ENCODE data around the gene OTULIN. TPM values are rescaled to one million over a fixed set of nuclear protein-coding genes. Genes with fewer than 3 reads are reported as not detected.

OTULIN gene
- total and polyA plus RNA-seq, 11 donors = 7.6 to 42.0 (median 27.1) TPM

DNA sequence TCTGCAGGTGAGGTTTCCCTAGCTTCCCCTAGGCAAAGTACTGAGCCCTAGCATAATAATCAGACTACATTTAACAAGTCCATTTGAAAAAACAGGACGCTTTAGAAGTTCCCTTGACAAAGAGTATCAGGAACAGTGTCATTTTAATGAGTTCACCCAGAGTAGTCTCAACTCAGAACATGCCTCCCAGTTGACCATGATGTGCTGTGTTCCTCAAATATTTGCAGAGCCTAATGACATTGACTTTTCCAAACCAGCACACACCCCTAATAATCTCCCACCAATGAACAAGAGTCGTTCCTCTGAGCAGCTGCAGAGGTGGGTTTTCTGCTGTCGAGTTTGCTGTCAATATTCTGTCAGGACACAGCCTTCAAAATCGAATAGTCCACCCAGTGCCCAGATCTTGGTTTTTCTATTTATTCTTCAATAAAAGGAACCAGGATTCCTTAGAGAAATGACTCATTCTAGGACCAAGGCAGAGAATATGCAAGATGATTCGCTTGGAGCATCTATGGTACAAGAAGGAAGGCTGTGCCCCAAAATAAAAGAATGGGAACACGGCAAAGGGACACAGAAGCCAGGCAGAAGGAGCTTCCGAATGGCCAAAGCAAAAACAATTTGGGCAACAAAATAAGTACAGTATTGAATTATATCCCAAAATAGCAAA, 57.6 kb downstream of the OTULIN start:
- TF ChIP-seq, protein P1, sequence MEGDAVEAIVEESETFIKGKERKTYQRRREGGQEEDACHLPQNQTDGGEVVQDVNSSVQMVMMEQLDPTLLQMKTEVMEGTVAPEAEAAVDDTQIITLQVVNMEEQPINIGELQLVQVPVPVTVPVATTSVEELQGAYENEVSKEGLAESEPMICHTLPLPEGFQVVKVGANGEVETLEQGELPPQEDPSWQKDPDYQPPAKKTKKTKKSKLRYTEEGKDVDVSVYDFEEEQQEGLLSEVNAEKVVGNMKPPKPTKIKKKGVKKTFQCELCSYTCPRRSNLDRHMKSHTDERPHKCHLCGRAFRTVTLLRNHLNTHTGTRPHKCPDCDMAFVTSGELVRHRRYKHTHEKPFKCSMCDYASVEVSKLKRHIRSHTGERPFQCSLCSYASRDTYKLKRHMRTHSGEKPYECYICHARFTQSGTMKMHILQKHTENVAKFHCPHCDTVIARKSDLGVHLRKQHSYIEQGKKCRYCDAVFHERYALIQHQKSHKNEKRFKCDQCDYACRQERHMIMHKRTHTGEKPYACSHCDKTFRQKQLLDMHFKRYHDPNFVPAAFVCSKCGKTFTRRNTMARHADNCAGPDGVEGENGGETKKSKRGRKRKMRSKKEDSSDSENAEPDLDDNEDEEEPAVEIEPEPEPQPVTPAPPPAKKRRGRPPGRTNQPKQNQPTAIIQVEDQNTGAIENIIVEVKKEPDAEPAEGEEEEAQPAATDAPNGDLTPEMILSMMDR (IDR thresholded peaks at IDR 0.05) = no peak
- TF ChIP-seq POLR2A (IDR thresholded peaks at IDR 0.05) = no peak
- Histone ChIP-seq H3K36me3 (peaks cover 0 to 50% (median under 1%) of the 10 kb centered on the region in 9 donors), H3K4me3 (no peak overlapping the region), H3K27ac (no peak overlapping the region), H3K4me1 (peaks cover 0 to 22% (median 14%) of the 10 kb centered on the region in 12 donors), H3K9me3 (no peaks in the 10 kb centered on the region), H3K27me3 (no peaks in the 10 kb centered on the region)
- ATAC-seq (no peak), DNase-seq (no peak)
- 91 to 96% (median 92%) methylated on average over 7 of the region's 7 CpGs for WGBS, 4 donors
- intact Hi-C loops (cut with DNase I) = no loop called here

DNA sequence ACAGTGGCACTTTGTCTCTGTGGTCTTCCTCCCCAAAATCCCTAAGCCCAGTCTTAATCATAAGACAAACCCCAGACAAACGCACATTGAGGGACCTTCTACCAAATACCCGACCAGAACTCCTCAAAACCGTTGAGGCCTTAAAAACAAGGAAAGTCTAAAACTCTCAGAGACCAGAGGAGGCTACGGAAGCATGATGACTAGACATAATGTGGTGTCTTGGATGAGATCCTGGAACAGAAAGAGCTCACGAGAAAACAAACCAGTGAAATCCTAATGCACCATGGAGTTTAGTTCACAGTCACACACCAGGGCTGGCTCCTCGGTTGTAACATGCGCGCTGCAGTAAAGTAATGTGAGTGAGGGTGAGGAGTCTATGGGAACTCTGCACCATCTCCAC, 58.4 kb downstream of the OTULIN start:
- Histone ChIP-seq H3K4me1 (peaks cover 0 to 28% (median 21%) of the 10 kb centered on the region in 12 donors), H3K36me3 (peaks cover 0 to 42% (median 0%) of the 10 kb centered on the region in 9 donors), H3K9me3 (no peaks in the 10 kb centered on the region), H3K27ac (no peak overlapping the region), H3K4me3 (no peak overlapping the region), H3K27me3 (no peaks in the 10 kb centered on the region)
- intact Hi-C loops (cut with DNase I) = no loop called here
- DNase-seq (no peak), ATAC-seq (no peak)
- TF ChIP-seq POLR2A (IDR thresholded peaks at IDR 0.05) = no peak
- TF ChIP-seq, protein P1 (IDR thresholded peaks at IDR 0.05) = no peak
- 88 to 94% (median 93%) methylated on average over 8 of the region's 8 CpGs for WGBS, 4 donors

DNA sequence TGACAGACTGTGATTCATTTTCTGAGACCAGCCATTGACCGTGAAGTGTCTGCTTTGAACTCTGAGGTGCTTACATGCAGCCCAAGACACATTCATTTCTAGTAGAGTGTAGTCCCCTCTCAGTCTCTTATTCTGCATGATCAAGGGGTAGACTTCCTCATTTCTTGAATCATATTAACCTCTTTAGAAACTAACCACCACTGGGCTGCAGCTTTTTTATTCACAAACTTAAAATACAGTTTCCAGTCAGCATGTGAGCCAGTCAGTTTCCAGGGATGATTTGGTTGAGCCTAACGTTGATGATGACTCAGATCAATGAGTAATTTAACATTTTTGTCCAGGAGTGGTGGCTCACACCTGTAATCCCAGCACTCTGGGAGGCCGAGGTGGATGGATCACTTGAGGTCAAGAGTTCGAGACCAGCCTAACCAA, 59.2 kb downstream of the OTULIN start:
- Histone ChIP-seq H3K36me3 (peaks cover 0 to 37% (median 2%) of the 10 kb centered on the region in 9 donors), H3K4me3 (no peak overlapping the region), H3K27ac (no peak overlapping the region), H3K27me3 (no peaks in the 10 kb centered on the region), H3K4me1 (peaks cover 0 to 35% (median 24%) of the 10 kb centered on the region in 12 donors), H3K9me3 (no peaks in the 10 kb centered on the region)
- DNase-seq (no peak), ATAC-seq (no peak)
- WGBS, 4 donors = 91 to 93% (median 92%) methylated on average over 4 of the region's 4 CpGs
- intact Hi-C loops (cut with DNase I) = no loop called here
- no peak for TF ChIP-seq POLR2A (IDR thresholded peaks at IDR 0.05)
- TF ChIP-seq, protein P1 (IDR thresholded peaks at IDR 0.05) = no peak

DNA sequence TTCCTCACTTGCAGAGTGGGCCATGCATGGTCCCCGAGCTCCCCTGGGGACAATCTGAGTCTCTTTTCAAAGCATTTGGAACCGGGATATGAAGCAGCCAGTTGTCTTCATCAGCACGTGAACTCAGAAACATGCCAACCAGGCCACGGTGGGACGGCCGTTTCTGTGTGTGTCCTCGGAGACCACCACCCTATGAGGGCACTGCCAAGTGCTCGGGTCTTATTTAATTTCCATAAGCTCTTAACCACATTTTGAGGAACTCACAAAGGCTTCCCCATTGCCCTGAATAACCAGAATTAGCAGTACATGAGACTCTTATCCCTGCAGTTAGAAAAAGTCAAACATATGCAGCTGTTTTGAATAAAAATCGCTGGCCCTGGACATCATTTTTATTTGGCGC, 60.1 kb downstream of the OTULIN start:
- DNase-seq (peak in 1 of 5 donors; percentile 54), ATAC-seq (no peak)
- Histone ChIP-seq H3K27me3 (no peaks in the 10 kb centered on the region), H3K4me3 (no peak overlapping the region), H3K36me3 (peaks cover 0 to 34% (median 5%) of the 10 kb centered on the region in 9 donors), H3K9me3 (no peaks in the 10 kb centered on the region), H3K4me1 (peaks cover 0 to 35% (median 24%) of the 10 kb centered on the region in 12 donors), H3K27ac (peak overlapping the region in 1 of 12 donors; percentile 14)
- TF ChIP-seq, protein P1 (IDR thresholded peaks at IDR 0.05) = no peak
- no peak for TF ChIP-seq POLR2A (IDR thresholded peaks at IDR 0.05)
- intact Hi-C loops (cut with DNase I) = loop anchor here in 6 of 10 donors (5.0 kb wide), 5 partner anchors 37 to 283 kb away; partner anchors contain the start of gene ANKH (in 3 of the 6)
- 71 to 84% (median 80%) methylated on average over 9 to 10 of the region's 10 CpGs for WGBS, 4 donors
